HEK293 (cell line): Measurements from ENCODE around the gene REEP6.

ENCODE experiments used
- CTCF ChIA-PET: fragments of 350-600 bp; formaldehyde crosslinking; extraction: SDS; loops from one replicate; lab custom pipeline; 2021; ENCODE audit warnings: antibody characterized with exemption; lab: Yijun Ruan, JAX
- POLR2A ChIA-PET: fragments of 300-600 bp; formaldehyde crosslinking; extraction: SDS; loops from one replicate; lab custom pipeline; 2020; ENCODE audit warnings: antibody characterized with exemption, inconsistent platforms; lab: Yijun Ruan, JAX
- H3K27ac ChIP-seq: fragments of 200-500 bp; sonication (Bioruptor generic); 2 replicates; pipeline ENCODE4 v1.5.1; 2014; ENCODE audit warnings: low read depth, low read length, control low read depth, inconsistent platforms; ENCODE audit errors: extremely low read depth
- H3K36me3 ChIP-seq, 2 experiments: fragments of 200-500 bp in 1 of 2; sonication (Bioruptor generic) in 1 of 2; 1 replicate in 1 of 2; 2 replicates in 1 of 2; pipeline ENCODE4 v1.5.1; 2014 to 2017; ENCODE audit warnings: inconsistent platforms in 2 of 2, low read length in 2 of 2; ENCODE audit not compliant: control insufficient read depth in 2 of 2, insufficient read depth in 1 of 2
- H3K4me1 ChIP-seq: fragments of 200-500 bp; sonication (Bioruptor generic); 2 replicates; pipeline ENCODE4 v1.5.1; 2014; ENCODE audit warnings: mild to moderate bottlenecking, low read length, inconsistent platforms; ENCODE audit not compliant: control insufficient read depth, insufficient read depth
- H3K4me3 ChIP-seq: 2 replicates; pipeline ENCODE4 v1.5.1; 2011; ENCODE audit warnings: low read depth, mild to moderate bottlenecking, control low read depth, low read length, moderate library complexity
- H3K9me3 ChIP-seq: fragments of 200-500 bp; sonication (Bioruptor generic); 2 replicates; pipeline ENCODE4 v1.5.1; 2014; ENCODE audit warnings: low read depth, low read length, inconsistent platforms; ENCODE audit not compliant: control insufficient read depth, insufficient read depth
- MEIS1 ChIP-seq: sonication (generic); formaldehyde crosslinking; IDR thresholded peaks from 2 replicates; pipeline ENCODE4 v1.8.1; 2022; ENCODE audit warnings: missing genetic modification reagents, mild to moderate bottlenecking, borderline replicate concordance
- MZF1 ChIP-seq: fragments of 450-650 bp; formaldehyde crosslinking; IDR thresholded peaks from 2 replicates; pipeline ENCODE4 v1.5.1; 2017; ENCODE audit warnings: missing biosample characterization, missing genetic modification characterization, borderline replicate concordance
- PRDM10 ChIP-seq: fragments of 450-650 bp; formaldehyde crosslinking; IDR thresholded peaks from 2 replicates; pipeline ENCODE4 v1.5.1; 2016; ENCODE audit warnings: missing biosample characterization, missing genetic modification characterization
- SALL2 ChIP-seq: fragments of 450-650 bp; formaldehyde crosslinking; IDR thresholded peaks from 2 replicates; pipeline ENCODE4 v1.5.0; 2017; ENCODE audit warnings: missing biosample characterization, mild to moderate bottlenecking, missing genetic modification characterization, borderline replicate concordance
- ZNF112 ChIP-seq: fragments of 450-650 bp; formaldehyde crosslinking; IDR thresholded peaks from 2 replicates; pipeline ENCODE4 v1.5.0; 2017; ENCODE audit warnings: missing biosample characterization, missing genetic modification characterization
- ZNF138 ChIP-seq: fragments of 450-650 bp; formaldehyde crosslinking; IDR thresholded peaks from 2 replicates; pipeline ENCODE4 v1.5.1; 2016; ENCODE audit warnings: missing biosample characterization, missing genetic modification characterization, borderline replicate concordance
- ZNF155 ChIP-seq: fragments of 450-650 bp; formaldehyde crosslinking; IDR thresholded peaks from 2 replicates; pipeline ENCODE4 v1.5.1; 2016; ENCODE audit warnings: missing biosample characterization, missing genetic modification characterization
- ZNF223 ChIP-seq: fragments of 450-650 bp; formaldehyde crosslinking; IDR thresholded peaks from 2 replicates; pipeline ENCODE4 v1.5.1; 2016; ENCODE audit warnings: missing biosample characterization, missing genetic modification characterization
- ZNF266 ChIP-seq: fragments of 450-650 bp; formaldehyde crosslinking; IDR thresholded peaks from 2 replicates; pipeline ENCODE4 v1.5.1; 2016; ENCODE audit warnings: missing biosample characterization, missing genetic modification characterization, low read depth
- ZNF292 ChIP-seq: fragments of 450-650 bp; formaldehyde crosslinking; IDR thresholded peaks from 2 replicates; pipeline ENCODE4 v1.5.1; 2016; ENCODE audit warnings: low read depth, missing biosample characterization, missing genetic modification characterization, borderline replicate concordance
- ZNF426 ChIP-seq: fragments of 450-650 bp; formaldehyde crosslinking; IDR thresholded peaks from 2 replicates; pipeline ENCODE4 v1.5.1; 2017; ENCODE audit warnings: missing biosample characterization, missing genetic modification characterization, mild to moderate bottlenecking, inconsistent platforms, moderate library complexity
- ZNF48 ChIP-seq: fragments of 450-650 bp; formaldehyde crosslinking; IDR thresholded peaks from 2 replicates; pipeline ENCODE4 v1.5.1; 2016; ENCODE audit warnings: missing biosample characterization, missing genetic modification characterization
- ZNF529 ChIP-seq: fragments of 450-650 bp; formaldehyde crosslinking; IDR thresholded peaks from 2 replicates; pipeline ENCODE4 v1.5.1; 2017; ENCODE audit warnings: missing genetic modification characterization, missing biosample characterization; ENCODE audit not compliant: insufficient replicate concordance
- ZNF645 ChIP-seq: fragments of 450-650 bp; formaldehyde crosslinking; IDR thresholded peaks from 2 replicates; pipeline ENCODE4; 2016; ENCODE audit warnings: missing biosample characterization, missing genetic modification characterization
- ZNF791 ChIP-seq: fragments of 450-650 bp; formaldehyde crosslinking; IDR thresholded peaks from 2 replicates; pipeline ENCODE4 v1.5.1; 2016; ENCODE audit warnings: missing biosample characterization, missing genetic modification characterization
- TF ChIP-seq, protein P1 (sequence below): fragments of 450-650 bp; formaldehyde crosslinking; conservative IDR thresholded peaks from 2 replicates; pipeline ENCODE4 v1.5.1; 2016; ENCODE audit warnings: low read depth, missing biosample characterization, missing genetic modification characterization
- TF ChIP-seq, protein P2 (sequence below): sonication (generic); formaldehyde crosslinking; IDR thresholded peaks from 2 replicates; pipeline ENCODE4 v1.8.1; 2022; ENCODE audit warnings: mild to moderate bottlenecking, moderate library complexity, missing genetic modification reagents

The REEP6 gene

DNA sequence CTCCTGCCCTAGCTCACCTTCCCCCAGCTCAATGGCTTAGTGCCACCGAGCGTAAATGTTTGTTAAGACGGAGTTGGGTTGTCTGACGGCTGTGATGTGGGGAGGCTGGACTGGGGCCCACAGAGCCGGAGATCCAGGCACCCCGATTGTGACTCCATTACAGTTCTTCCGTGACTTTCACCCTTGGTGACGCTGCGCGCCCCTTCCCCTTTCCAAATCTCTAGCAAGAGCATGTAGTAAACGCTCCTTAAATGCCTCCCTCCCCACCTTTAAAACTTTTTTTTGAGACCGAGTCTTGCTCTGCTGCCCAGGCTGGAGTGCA lies 829 bp downstream of the REEP6 start:
- TF ChIP-seq ZNF223 = no peak
- TF ChIP-seq MZF1 (tag by site-specific recombination) = no peak
- no peak for TF ChIP-seq ZNF292
- TF ChIP-seq, protein P1, sequence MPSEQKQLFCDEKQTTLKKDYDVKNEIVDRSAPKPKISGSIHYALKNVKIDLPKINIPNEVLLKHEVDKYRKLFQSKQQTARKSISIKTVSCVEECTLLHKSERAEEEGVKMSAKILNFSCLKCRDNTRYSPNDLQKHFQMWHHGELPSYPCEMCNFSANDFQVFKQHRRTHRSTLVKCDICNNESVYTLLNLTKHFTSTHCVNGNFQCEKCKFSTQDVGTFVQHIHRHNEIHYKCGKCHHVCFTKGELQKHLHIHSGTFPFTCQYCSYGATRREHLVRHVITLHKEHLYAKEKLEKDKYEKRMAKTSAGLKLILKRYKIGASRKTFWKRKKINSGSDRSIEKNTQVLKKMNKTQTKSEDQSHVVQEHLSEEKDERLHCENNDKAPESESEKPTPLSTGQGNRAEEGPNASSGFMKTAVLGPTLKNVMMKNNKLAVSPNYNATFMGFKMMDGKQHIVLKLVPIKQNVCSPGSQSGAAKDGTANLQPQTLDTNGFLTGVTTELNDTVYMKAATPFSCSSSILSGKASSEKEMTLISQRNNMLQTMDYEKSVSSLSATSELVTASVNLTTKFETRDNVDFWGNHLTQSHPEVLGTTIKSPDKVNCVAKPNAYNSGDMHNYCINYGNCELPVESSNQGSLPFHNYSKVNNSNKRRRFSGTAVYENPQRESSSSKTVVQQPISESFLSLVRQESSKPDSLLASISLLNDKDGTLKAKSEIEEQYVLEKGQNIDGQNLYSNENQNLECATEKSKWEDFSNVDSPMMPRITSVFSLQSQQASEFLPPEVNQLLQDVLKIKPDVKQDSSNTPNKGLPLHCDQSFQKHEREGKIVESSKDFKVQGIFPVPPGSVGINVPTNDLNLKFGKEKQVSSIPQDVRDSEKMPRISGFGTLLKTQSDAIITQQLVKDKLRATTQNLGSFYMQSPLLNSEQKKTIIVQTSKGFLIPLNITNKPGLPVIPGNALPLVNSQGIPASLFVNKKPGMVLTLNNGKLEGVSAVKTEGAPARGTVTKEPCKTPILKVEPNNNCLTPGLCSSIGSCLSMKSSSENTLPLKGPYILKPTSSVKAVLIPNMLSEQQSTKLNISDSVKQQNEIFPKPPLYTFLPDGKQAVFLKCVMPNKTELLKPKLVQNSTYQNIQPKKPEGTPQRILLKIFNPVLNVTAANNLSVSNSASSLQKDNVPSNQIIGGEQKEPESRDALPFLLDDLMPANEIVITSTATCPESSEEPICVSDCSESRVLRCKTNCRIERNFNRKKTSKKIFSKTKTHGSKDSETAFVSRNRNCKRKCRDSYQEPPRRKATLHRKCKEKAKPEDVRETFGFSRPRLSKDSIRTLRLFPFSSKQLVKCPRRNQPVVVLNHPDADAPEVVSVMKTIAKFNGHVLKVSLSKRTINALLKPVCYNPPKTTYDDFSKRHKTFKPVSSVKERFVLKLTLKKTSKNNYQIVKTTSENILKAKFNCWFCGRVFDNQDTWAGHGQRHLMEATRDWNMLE (tag by site-specific recombination) = no peak
- TF ChIP-seq ZNF48 = no peak
- no peak for TF ChIP-seq PRDM10 (tag by site-specific recombination)
- TF ChIP-seq ZNF112 (tag by site-specific recombination) = no peak
- no peak for TF ChIP-seq SALL2 (tag by site-specific recombination)
- TF ChIP-seq ZNF529 (tag by site-specific recombination) = no peak
- no peak for TF ChIP-seq ZNF791 (tag by site-specific recombination)
- TF ChIP-seq ZNF645 = no peak
- TF ChIP-seq ZNF138 (tag by site-specific recombination) = no peak
- TF ChIP-seq ZNF426 = no peak
- no peak for TF ChIP-seq ZNF266 (tag by site-specific recombination)
- TF ChIP-seq ZNF155 (tag by site-specific recombination) = no peak
- TF ChIP-seq, protein P2, sequence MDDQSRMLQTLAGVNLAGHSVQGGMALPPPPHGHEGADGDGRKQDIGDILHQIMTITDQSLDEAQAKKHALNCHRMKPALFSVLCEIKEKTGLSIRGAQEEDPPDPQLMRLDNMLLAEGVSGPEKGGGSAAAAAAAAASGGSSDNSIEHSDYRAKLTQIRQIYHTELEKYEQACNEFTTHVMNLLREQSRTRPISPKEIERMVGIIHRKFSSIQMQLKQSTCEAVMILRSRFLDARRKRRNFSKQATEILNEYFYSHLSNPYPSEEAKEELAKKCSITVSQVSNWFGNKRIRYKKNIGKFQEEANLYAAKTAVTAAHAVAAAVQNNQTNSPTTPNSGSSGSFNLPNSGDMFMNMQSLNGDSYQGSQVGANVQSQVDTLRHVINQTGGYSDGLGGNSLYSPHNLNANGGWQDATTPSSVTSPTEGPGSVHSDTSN (CRISPR knock-in tag) = no peak
- no peak for TF ChIP-seq MEIS1 (CRISPR knock-in tag)
- H3K9me3 ChIP-seq = no peaks in the 10 kb centered on the region
- ChIA-PET POLR2A (interaction anchor here (1.5 kb wide), 1 partner anchor 36 kb away, joined by 6 read pairs; no protein-coding TSS in a partner anchor), CTCF (interaction anchor here (1.4 kb wide), 1 partner anchor 11 kb away, joined by 11 read pairs; no protein-coding TSS in a partner anchor)
- no peaks in the 10 kb centered on the region for H3K36me3 ChIP-seq
- peaks cover 5% of the 10 kb centered on the region for H3K4me1 ChIP-seq
- no peak overlapping the region for H3K27ac ChIP-seq
- H3K4me3 ChIP-seq = no peak overlapping the region
